ENCODE data around the gene PRKCQ.

PRKCQ gene

DNA sequence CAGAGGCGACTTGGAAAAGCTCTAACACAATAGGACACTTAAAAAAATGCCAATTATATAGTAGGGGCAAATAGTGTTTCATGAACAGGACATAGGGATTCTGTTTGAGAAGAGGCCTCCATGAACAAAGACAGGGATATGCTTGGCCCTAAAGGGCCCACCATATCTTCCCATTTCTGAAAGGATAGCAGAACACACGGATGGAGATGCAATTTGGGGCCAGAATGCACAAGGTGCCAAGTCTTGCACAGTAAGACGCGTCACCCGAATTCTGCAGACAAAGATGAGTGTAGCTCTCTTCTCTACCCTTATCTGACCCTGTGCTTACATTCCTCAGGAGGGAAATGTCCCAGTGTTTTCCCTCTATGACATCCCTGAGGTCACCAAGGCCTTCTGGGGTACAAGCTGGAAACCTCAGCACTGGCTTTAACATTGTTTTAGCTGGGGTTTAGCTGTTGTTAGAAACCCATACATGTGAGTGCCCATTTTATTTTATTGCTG, 12.8 kb downstream of the PRKCQ start:
- no peak for DNase-seq (ENCODE audit: low spot score)

DNA sequence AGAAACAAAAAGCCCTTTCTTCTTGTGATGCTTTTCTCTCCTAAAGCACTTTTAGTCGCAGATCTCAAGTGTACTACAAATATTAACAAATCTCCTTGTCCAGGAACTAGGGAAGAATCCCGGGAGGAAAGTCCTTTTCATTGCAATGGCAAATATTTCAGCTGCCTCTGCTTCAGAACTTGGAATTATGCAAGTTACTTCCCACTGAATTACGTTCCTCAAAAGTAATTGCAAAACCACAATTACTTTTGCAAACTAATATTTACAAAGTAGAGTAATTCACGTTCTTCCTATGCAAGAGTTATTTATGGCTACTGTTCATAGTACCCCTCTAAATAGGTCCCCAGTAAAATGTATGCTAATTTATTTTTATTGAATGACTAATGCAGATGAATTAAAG, 14.5 kb downstream of the PRKCQ start:
- no peak for DNase-seq (ENCODE audit: low spot score)

- no peak for DNase-seq (ENCODE audit: low spot score)
Observed at GRCh38 chr10:6564367-6564766, 15.7 kb downstream of the PRKCQ start.

GRCh38 chr10:6563731-6564130, 16.3 kb downstream of the PRKCQ start:
- DNase-seq (ENCODE audit: low spot score) = no peak

GRCh38 chr10:6563075-6563474, 17.0 kb downstream of the PRKCQ start:
- no peak for DNase-seq (ENCODE audit: low spot score)

GRCh38 chr10:6562221-6562620, 17.9 kb downstream of the PRKCQ start:
- DNase-seq (ENCODE audit: low spot score) = no peak

- no peak for DNase-seq (ENCODE audit: low spot score)
Observed at GRCh38 chr10:6561552-6561951, 18.5 kb downstream of the PRKCQ start.

DNA sequence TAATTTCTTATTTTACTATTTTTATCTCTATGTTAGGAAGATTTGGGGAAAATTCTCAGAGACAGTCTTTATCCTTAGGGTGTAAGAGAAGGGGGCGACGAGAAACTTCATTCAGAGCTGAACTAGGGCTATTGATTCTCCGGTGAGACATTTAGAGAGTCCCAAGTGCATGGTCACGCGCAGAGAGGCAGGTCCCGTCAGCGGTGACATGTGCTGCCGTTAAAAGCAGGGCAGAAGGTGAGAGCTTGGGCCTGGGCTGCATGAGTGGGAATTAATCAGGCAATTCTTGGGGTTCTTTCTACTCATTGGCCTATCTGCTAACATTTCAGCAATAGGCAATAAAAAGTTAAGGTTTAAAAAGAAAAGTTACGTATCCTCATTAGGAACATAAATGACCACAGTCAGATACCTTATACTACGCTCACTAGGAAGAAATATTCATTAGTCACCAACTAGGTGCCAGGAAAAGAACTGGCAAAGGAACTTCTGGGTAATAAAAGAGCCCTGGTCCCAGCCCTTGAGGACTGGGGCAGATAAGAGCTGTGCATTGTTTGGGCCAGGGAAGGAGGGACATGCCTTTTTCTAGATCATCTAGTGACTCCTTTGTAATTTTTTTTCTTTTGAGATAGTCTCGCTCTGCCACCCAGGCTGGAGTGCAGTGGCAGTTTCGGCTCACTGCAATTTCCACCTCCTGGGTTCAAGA, 21.2 kb downstream of the PRKCQ start:
- DNase-seq (ENCODE audit: low spot score) = no peak

DNA sequence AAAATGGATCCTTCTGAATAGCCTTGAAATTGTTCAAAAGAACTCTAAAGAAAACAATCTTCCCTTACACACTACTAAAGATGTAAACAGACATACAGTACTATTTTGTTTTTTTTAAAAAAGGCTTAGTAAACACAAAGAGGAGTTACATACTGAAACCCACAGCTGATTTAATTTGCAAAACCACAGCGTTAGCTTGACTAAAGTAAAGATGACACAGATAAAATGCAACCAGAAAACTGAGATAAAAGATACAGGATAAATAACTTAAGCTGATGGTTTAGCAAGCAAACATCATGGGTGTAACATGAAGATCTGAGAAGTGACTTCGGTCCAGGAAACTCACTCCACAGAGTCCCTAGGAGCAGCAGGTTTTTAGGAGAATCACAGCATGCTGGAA, 21.8 kb downstream of the PRKCQ start:
- DNase-seq (ENCODE audit: low spot score) = no peak

DNA sequence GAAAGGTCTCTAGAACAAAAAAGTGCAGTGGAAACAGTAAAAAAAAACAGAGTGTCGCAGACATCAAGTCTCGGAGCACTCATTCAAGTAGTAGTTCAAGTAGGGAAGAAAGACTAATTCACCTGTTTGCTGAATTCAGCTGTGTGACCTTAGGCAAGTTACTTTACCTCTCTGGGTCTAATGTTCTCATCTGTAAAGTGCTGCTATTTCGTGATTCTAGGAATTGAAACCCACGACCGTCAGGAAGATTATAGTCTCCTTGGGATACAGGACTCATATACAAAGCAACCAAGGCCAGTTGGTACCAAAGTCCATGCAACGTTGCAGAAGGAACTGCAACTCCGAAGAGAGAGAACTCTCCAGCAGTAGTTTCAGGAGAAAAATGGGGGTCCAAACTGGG, 26.1 kb downstream of the PRKCQ start:
- no peak for DNase-seq (ENCODE audit: low spot score)

GRCh38 chr10:6543431-6544005, 36.6 kb downstream of the PRKCQ start:
- no peak for DNase-seq (ENCODE audit: low spot score)

DNA sequence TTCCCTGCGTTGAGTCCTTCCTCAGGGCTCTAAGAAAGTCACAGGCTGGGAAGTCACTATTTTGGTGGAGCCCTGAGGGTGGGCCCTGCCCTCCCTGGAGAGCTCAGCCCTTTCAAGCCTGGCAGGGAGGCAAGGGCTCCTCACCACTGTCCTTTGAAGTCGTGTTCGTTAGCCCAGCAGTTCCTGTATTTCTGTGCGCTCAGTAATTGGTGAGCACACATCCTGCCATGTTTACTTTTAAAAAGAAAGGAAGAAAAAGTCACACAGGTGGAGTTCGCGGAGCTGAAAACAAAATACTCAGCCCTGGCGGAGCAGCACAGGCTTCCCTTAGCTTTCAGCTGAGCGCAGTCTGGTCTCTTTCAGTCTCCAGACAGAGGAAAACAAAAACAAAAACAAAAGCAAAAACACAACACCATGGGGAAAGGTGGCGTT, 37.1 kb downstream of the PRKCQ start:
- DNase-seq (ENCODE audit: low spot score) = no peak

DNA sequence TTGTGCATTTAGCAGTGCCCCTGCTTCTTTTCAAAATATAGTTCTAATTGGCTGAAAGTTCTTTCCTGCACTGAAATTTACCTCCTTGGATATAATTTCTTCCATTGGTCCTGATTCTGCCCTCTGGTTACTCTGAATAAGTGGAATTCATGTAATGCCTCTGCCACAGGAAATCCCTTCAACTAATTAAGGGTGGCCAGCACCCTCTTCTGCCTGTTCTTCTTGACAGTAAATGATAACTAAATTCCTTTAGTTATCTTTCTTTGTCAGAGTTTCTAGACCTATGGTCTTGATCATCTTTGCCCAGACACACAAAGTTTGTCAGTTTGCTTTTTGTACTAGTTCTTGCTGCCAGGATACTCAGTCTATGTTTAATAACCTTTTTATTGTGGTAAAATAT, 40.2 kb downstream of the PRKCQ start:
- DNase-seq (ENCODE audit: low spot score) = no peak

DNA sequence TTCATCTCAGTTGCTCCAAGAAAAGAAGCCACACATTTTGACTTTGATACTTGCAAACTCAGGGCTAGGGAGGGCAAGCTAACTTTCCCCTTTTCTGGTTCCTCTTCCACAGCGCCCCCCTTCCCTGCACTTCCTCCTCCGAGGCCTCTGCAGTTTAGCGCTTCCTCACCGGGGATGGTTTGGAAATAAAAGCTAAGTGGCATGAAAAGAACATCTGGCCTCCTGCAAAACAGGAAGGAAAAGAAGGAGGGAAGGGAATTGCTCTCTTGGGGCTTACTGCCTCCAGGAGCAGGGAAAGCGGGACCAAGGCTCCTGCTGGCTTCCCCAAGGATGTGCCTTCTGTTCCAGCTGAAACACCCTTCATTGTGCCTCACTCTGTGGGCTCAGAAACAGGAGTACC, 42.3 kb downstream of the PRKCQ start:
- no peak for DNase-seq (ENCODE audit: low spot score)

DNA sequence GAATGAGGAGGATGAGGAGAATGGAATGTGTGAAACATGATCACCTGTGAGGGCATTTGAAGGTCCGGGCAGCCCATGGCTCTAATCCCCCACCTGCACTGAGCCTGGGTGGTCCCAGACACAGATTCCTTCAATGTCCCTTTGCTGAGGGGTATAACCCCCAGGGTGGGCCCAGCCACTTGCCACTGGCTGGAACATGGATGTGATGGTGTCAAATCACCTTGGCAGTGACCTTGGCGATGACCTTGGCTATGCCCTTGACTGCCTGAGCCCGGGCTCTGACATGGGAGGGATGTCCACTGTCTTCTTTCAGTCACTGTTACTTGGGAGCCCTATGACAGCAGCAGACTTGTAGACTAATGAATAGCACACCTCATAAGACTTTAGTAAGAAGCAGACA, 44.0 kb downstream of the PRKCQ start:
- DNase-seq (ENCODE audit: low spot score) = no peak

DNA sequence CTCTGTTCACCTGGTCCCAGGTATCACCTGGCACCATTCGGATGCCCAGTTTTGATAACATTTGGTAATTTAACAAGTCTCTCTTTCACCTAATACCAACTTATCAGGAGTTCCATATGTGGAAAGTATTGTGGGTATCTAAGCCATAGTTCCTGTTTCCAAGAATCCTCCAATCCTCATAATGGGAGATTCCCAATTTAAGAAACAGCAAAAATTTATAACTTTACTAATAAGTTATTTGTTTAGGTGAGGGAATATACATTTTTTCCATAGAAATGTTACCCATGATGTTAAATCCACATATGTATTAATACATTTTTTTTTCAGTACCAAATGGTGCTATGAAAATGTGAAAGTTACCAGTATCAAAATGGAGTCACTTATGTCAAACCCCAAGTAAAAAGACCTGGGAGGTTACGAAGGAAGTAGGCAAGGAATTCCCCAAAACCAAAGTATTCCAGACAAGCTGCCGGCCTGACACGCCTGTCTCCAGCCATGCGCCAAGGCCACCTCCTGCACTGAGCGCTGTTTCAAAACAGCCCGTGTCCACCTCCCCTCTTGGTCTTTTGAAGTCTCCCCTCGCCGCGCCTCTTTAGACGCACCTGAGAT, 44.8 kb downstream of the PRKCQ start:
- no peak for DNase-seq (ENCODE audit: low spot score)

DNA sequence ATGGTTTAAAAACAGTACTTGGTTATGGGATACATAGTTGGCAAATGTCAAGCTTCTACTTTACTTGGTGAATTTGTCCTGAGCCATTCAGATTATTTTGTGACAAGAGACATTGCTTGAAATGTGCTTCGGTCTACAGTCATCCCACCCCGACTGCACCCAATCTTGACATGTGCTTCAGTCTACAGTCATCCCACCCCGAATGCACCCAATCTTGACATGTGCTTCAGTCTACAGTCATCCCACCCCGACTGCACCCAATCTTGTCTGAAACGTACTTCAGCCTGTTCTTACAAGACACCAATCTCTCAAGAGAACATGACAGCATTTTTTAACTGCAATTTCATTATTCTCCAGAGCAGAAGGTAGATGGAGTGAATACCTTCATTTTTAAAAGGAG, 47.8 kb downstream of the PRKCQ start:
- no peak for DNase-seq (ENCODE audit: low spot score)

DNA sequence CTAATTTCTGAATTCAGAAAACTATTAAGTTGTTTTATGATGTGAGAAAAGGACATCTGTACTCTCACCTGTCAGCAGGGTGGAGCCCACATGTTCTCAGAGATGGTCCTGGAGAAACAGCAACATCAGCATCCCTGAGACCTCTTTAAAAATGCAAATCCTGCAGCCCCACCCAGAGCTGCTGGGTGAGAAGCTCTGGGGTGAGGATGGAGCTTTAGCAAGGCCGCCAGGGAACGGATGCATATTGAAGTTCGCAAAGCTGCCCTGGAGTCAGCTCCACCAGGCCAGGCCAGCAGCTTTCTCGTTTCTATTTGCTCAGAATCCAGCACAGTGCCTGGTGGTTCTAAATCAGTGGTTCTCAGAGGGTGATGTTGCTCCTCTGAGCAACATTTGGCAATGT, 49.1 kb downstream of the PRKCQ start:
- no peak for DNase-seq (ENCODE audit: low spot score)

- no peak for DNase-seq (ENCODE audit: low spot score)
Observed at GRCh38 chr10:6530211-6530840, 49.8 kb downstream of the PRKCQ start.

DNA sequence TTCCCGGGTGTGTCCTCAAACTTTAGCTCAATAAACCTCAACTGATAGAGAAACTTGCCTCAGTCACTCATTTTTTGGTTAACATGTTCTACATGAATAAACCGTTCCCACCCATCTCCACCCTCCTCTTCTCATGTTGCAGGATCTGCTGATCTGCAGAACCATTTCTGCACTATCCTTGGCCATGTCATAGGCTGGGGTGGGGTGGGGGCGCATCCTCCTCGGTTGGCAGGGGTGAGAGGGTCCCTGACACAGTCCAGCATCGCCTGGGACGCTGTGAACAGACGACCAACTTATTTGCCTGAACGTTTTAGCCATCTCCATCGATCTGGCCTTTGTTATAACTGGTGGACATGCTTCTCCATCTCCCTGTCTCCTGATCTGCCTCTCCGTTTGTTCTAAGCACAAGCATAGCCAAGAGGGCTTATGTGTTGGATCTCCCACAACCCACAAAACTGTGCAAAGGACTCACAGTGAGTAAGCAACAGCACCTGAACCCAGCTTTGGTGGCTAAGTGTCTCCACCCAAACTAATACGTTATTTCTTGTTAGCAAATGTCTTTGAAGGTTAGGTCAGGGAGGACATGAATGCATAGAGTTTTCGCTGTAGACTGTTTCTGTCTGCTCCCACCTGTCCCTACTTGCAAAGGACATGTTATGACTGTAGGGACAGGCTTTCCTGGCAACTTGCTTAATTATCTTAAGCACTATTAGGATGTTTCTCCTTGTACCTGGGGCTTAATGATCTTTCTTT, 51.7 kb downstream of the PRKCQ start:
- no peak for DNase-seq (ENCODE audit: low spot score)

DNA sequence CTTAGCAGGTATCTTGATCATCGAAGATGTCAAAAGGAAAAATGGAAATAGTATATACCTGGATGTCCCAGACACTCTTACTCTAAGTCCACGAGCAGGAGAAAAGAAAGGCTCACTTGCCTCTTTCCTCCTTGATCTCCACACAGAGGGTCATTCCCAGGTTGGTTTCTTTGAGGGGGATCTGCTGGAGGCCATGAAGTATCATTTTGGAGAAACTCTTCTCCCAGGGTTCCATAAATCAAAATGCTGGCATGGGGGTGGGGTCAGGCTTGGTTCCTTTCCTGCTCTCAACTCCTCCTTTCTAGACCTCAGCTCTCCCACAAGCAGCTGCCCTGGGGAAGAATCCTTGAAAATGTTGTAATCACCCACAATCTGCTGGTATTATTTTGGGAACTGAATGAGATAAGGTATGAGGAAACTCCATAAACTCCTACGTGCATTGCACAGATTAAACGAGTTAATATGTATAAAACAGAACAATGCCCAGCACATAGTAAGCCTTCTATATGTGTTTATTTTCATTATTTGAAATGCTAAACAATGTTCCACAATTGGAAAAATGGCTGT, 54.4 kb downstream of the PRKCQ start:
- DNase-seq (ENCODE audit: low spot score) = no peak

DNA sequence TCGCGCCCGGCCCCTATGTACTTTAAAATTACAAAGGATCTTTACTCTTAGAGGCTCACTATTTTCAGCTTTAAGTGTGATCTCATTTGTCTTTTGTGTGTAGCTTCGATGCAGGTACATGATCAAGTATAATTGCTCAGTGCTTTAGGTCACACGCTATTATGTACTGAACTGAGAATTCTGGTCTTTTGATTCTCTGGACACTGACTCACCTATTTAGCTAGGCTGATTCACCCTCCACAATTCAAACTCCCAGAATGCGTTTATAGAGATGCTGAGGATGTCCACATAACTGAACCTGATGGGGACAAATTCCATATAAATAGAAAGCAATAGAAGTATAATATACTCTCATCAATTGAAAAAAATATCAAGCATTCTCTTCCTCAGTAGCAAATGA, 57.8 kb downstream of the PRKCQ start:
- no peak for DNase-seq (ENCODE audit: low spot score)

Data from AG08396 (cell line).